IPS-20b (cell line): ENCODE data around the gene PDC.
"Not testable (repeated sequence)": the region's sequence is repeated elsewhere in the genome, so short reads cannot be mapped to it uniquely, and the experiment has no call there.

Experiments
- H3K27ac ChIP-seq: one replicate; pipeline ENCODE4 v1.5.1; 2013; ENCODE audit warnings: low read length
- H3K27me3 ChIP-seq: 2 replicates; pipeline ENCODE4 v1.6.1; 2013; ENCODE audit warnings: mild to moderate bottlenecking, low read length, inconsistent platforms; ENCODE audit not compliant: insufficient read depth
- H3K36me3 ChIP-seq: 2 replicates; pipeline ENCODE4 v1.6.1; 2013; ENCODE audit warnings: low read depth, mild to moderate bottlenecking, inconsistent platforms, low read length, moderate library complexity; ENCODE audit not compliant: insufficient read depth
- H3K4me1 ChIP-seq: 2 replicates; pipeline ENCODE4 v1.6.1; 2013; ENCODE audit warnings: mild to moderate bottlenecking, control low read depth, inconsistent platforms, low read length, moderate library complexity; ENCODE audit not compliant: insufficient read depth
- H3K4me3 ChIP-seq: 2 replicates; pipeline ENCODE4 v1.5.1; 2013; ENCODE audit warnings: mild to moderate bottlenecking, low read length, inconsistent platforms
- H3K9ac ChIP-seq: 2 replicates; pipeline ENCODE4 v1.6.1; 2013; ENCODE audit warnings: low read depth, mild to moderate bottlenecking, inconsistent platforms, low read length, moderate library complexity
- H3K9me3 ChIP-seq: 2 replicates; pipeline ENCODE4 v1.6.1; 2013; ENCODE audit warnings: mild to moderate bottlenecking, low read depth, low read length, inconsistent platforms; ENCODE audit not compliant: insufficient read depth

The PDC gene

GRCh38 chr1:186424539-186424938, 36.4 kb downstream of the PDC start:
- no peaks in the 10 kb centered on the region for H3K27me3 ChIP-seq
- H3K27ac ChIP-seq, result no peak overlapping the region
- no peak overlapping the region for H3K9ac ChIP-seq
- no peaks in the 10 kb centered on the region for H3K4me1 ChIP-seq
- no peaks in the 10 kb centered on the region for H3K9me3 ChIP-seq
- peaks cover 9% of the 10 kb centered on the region for H3K36me3 ChIP-seq
- no peak overlapping the region for H3K4me3 ChIP-seq

- no peak overlapping the region for H3K9ac ChIP-seq
- H3K4me1 ChIP-seq, result no peaks in the 10 kb centered on the region
- H3K27me3 ChIP-seq, result no peaks in the 10 kb centered on the region
Observed at GRCh38 chr1:186421446-186421845, 39.5 kb downstream of the PDC start.

GRCh38 chr1:186420923-186421322, 40.0 kb downstream of the PDC start:
- no peak overlapping the region for H3K4me3 ChIP-seq
- no peak overlapping the region for H3K9ac ChIP-seq
- H3K27me3 ChIP-seq, result no peaks in the 10 kb centered on the region
- peaks cover 30% of the 10 kb centered on the region for H3K36me3 ChIP-seq
- no peak overlapping the region for H3K27ac ChIP-seq
- no peaks in the 10 kb centered on the region for H3K9me3 ChIP-seq
- H3K4me1 ChIP-seq, result no peaks in the 10 kb centered on the region

More at GRCh38 chr1:186421446-186421845, 39.5 kb downstream of the PDC start:
- Histone ChIP-seq H3K4me3 (no peak overlapping the region), H3K27ac (no peak overlapping the region), H3K36me3 (peaks cover 30% of the 10 kb centered on the region), H3K9me3 (no peaks in the 10 kb centered on the region)

GRCh38 chr1:186420311-186420710, 40.6 kb downstream of the PDC start:
- no peaks in the 10 kb centered on the region for H3K4me1 ChIP-seq
- H3K9me3 ChIP-seq, result no peaks in the 10 kb centered on the region
- no peak overlapping the region for H3K9ac ChIP-seq
- H3K4me3 ChIP-seq, result no peak overlapping the region
- peaks cover 36% of the 10 kb centered on the region for H3K36me3 ChIP-seq
- H3K27me3 ChIP-seq, result no peaks in the 10 kb centered on the region
- H3K27ac ChIP-seq, result no peak overlapping the region

GRCh38 chr1:186418503-186418902, 42.4 kb downstream of the PDC start:
- Histone ChIP-seq H3K9ac (no peak overlapping the region), H3K27ac (no peak overlapping the region), H3K4me1 (no peaks in the 10 kb centered on the region), H3K4me3 (no peak overlapping the region), H3K27me3 (no peaks in the 10 kb centered on the region), H3K9me3 (no peaks in the 10 kb centered on the region), H3K36me3 (peaks cover 38% of the 10 kb centered on the region)

GRCh38 chr1:186413319-186413718, 47.6 kb downstream of the PDC start:
- Histone ChIP-seq H3K9ac (no peak overlapping the region), H3K27ac (no peak overlapping the region), H3K36me3 (peaks cover 53% of the 10 kb centered on the region)

GRCh38 chr1:186409091-186409490, 51.8 kb downstream of the PDC start:
- Histone ChIP-seq H3K4me1 (no peaks in the 10 kb centered on the region), H3K9me3 (no peaks in the 10 kb centered on the region), H3K4me3 (no peak overlapping the region), H3K36me3 (peaks cover 71% of the 10 kb centered on the region), H3K27ac (no peak overlapping the region), H3K9ac (no peak overlapping the region), H3K27me3 (no peaks in the 10 kb centered on the region)

More at GRCh38 chr1:186413319-186413718, 47.6 kb downstream of the PDC start:
- H3K4me1 ChIP-seq, result no peaks in the 10 kb centered on the region
- no peak overlapping the region for H3K4me3 ChIP-seq
- no peaks in the 10 kb centered on the region for H3K27me3 ChIP-seq
- no peaks in the 10 kb centered on the region for H3K9me3 ChIP-seq

GRCh38 chr1:186404454-186405051, 56.4 kb downstream of the PDC start:
- Histone ChIP-seq H3K36me3 (peaks cover 51% of the 10 kb centered on the region), H3K27ac (no peak overlapping the region), H3K27me3 (no peaks in the 10 kb centered on the region), H3K9ac (no peak overlapping the region), H3K4me1 (no peaks in the 10 kb centered on the region), H3K9me3 (no peaks in the 10 kb centered on the region), H3K4me3 (no peak overlapping the region)

GRCh38 chr1:186403632-186404031, 57.3 kb downstream of the PDC start:
- no peaks in the 10 kb centered on the region for H3K27me3 ChIP-seq
- H3K36me3 ChIP-seq, result peaks cover 54% of the 10 kb centered on the region
- no peaks in the 10 kb centered on the region for H3K9me3 ChIP-seq
- no peak overlapping the region for H3K27ac ChIP-seq
- no peaks in the 10 kb centered on the region for H3K4me1 ChIP-seq
- no peak overlapping the region for H3K4me3 ChIP-seq
- H3K9ac ChIP-seq, result no peak overlapping the region

- peaks cover 54% of the 10 kb centered on the region for H3K36me3 ChIP-seq
- not testable (repeated sequence) for H3K9ac ChIP-seq, H3K4me1 ChIP-seq, H3K4me3 ChIP-seq, H3K27me3 ChIP-seq, H3K27ac ChIP-seq, H3K9me3 ChIP-seq
Observed at GRCh38 chr1:186401446-186401845, 59.5 kb downstream of the PDC start.
